HL-60 (cell line): ENCODE measurements around the gene UBAP2L.
"Not testable (repeated sequence)": the region's sequence is repeated elsewhere in the genome, so short reads cannot be mapped to it uniquely, and the experiment has no call there.

Experiments used
- DNase-seq, 2 experiments: peaks; one replicate each; pipeline ENCODE4 v3.0.0-alpha.2; 2010 to 2020; ENCODE audit warnings: low read depth in 1 of 2, low spot score in 1 of 2
- H3K27ac ChIP-seq: fragments of 250-450 bp; sonication (Bioruptor Pico); replicated peaks from 2 replicates; pipeline ENCODE4 v1.5.1; 2020; ENCODE audit warnings: mild to moderate bottlenecking, moderate library complexity
- H3K27me3 ChIP-seq: fragments of 250-450 bp; sonication (Bioruptor Pico); 2 replicates; pipeline ENCODE4 v1.5.1; 2021; ENCODE audit warnings: mild to moderate bottlenecking, moderate library complexity; ENCODE audit not compliant: insufficient read depth, poor library complexity, severe bottlenecking
- H3K4me3 ChIP-seq: replicated peaks from 2 replicates; pipeline ENCODE4 v1.5.1; 2011; ENCODE audit warnings: mild to moderate bottlenecking, control low read depth, low read length; ENCODE audit not compliant: insufficient read depth
- CTCF ChIP-seq: IDR thresholded peaks from one replicate; pipeline ENCODE4 v1.5.1; 2011; ENCODE audit warnings: low read length, control low read depth, inconsistent platforms; ENCODE audit not compliant: insufficient read depth
- GABPA ChIP-seq: IDR thresholded peaks from 2 replicates; pipeline ENCODE4 v1.6.1; 2012; ENCODE audit warnings: low read depth
- POLR2AphosphoS5 ChIP-seq: IDR thresholded peaks from 2 replicates; pipeline ENCODE4 v1.6.1; 2012; ENCODE audit warnings: low read depth
- REST ChIP-seq: IDR thresholded peaks from 2 replicates; pipeline ENCODE4 v1.6.1; 2012; ENCODE audit warnings: low read depth; ENCODE audit not compliant: insufficient replicate concordance
- SPI1 ChIP-seq: IDR thresholded peaks from 2 replicates; pipeline ENCODE4 v1.6.1; 2012; ENCODE audit warnings: low read depth, mild to moderate bottlenecking, borderline replicate concordance

Gene UBAP2L

GRCh38 chr1:154304664-154305337 is 84.0 kb downstream of the UBAP2L start:
- no peak overlapping the region for H3K4me3 ChIP-seq
- DNase-seq, result no peak
- no peaks in the 10 kb centered on the region for H3K27me3 ChIP-seq
- H3K27ac ChIP-seq, result no peak overlapping the region
- TF ChIP-seq POLR2AphosphoS5 (no peak), GABPA (no peak), REST (no peak), SPI1 (no peak), CTCF (no peak)

GRCh38 chr1:154306151-154306550 is 85.4 kb downstream of the UBAP2L start:
- H3K27ac ChIP-seq, result no peak overlapping the region
- no peaks in the 10 kb centered on the region for H3K27me3 ChIP-seq
- no peak for TF ChIP-seq CTCF
- no peak for TF ChIP-seq POLR2AphosphoS5
- TF ChIP-seq GABPA, result no peak
- no peak for TF ChIP-seq SPI1
- no peak for TF ChIP-seq REST
- H3K4me3 ChIP-seq, result no peak overlapping the region
- DNase-seq, result no peak

- H3K27ac ChIP-seq, DNase-seq: not testable (repeated sequence)
Observed at GRCh38 chr1:154307670-154308270, 87.0 kb downstream of the UBAP2L start.

GRCh38 chr1:154309136-154309535 is 88.4 kb downstream of the UBAP2L start:
- H3K4me3 ChIP-seq, H3K27me3 ChIP-seq, H3K27ac ChIP-seq, DNase-seq: not testable (repeated sequence)

More at GRCh38 chr1:154307670-154308270, 87.0 kb downstream of the UBAP2L start:
- H3K4me3 ChIP-seq, H3K27me3 ChIP-seq: not testable (repeated sequence)

- not testable (repeated sequence) for DNase-seq, H3K27me3 ChIP-seq, H3K27ac ChIP-seq, H3K4me3 ChIP-seq
Observed at GRCh38 chr1:154312229-154313065, 91.7 kb downstream of the UBAP2L start.
